Osteoblast (primary cell): ENCODE measurements around the gene TULP1. TPM values are rescaled to one million over a fixed set of nuclear protein-coding genes. Genes with fewer than 3 reads are reported as not detected.
A peak's percentile ranks its signal among the peaks of the same experiment; 100 is the strongest.

Source experiments
- DNase-seq: peaks from one replicate; pipeline ENCODE4 v3.0.0; 2011; ENCODE audit warnings: low spot score, mixed read lengths; ENCODE audit not compliant: insufficient read length; ENCODE audit errors: missing footprints
- H2AFZ ChIP-seq: 2 replicates; pipeline ENCODE4 v1.6.0; 2011; ENCODE audit warnings: mild to moderate bottlenecking, low read length
- H3K27ac ChIP-seq: 2 replicates; pipeline ENCODE4 v1.5.1; 2011; ENCODE audit warnings: mild to moderate bottlenecking, low read depth, low read length, moderate library complexity
- H3K27me3 ChIP-seq: 2 replicates; pipeline ENCODE4 v1.6.0; 2012; ENCODE audit warnings: mild to moderate bottlenecking, control low read depth, inconsistent platforms, low read length, moderate library complexity; ENCODE audit not compliant: insufficient read depth
- H3K36me3 ChIP-seq: 2 replicates; pipeline ENCODE4 v1.5.1; 2011; ENCODE audit warnings: mild to moderate bottlenecking, low read length, control low read depth, moderate library complexity; ENCODE audit not compliant: insufficient read depth
- H3K4me1 ChIP-seq: 2 replicates; pipeline ENCODE4 v1.5.1; 2011; ENCODE audit warnings: mild to moderate bottlenecking, low read length, control low read depth, moderate library complexity; ENCODE audit not compliant: insufficient read depth
- H3K4me2 ChIP-seq: 2 replicates; pipeline ENCODE4 v1.6.0; 2011; ENCODE audit warnings: mild to moderate bottlenecking, low read length; ENCODE audit not compliant: insufficient read depth
- H3K4me3 ChIP-seq: fragments of 200-600 bp; sonication (generic); 3 replicates; pipeline ENCODE4 v1.5.1; 2012; ENCODE audit warnings: mild to moderate bottlenecking, low read length, inconsistent platforms; ENCODE audit not compliant: insufficient read depth
- H3K79me2 ChIP-seq: 2 replicates; pipeline ENCODE4 v1.6.0; 2012; ENCODE audit warnings: mild to moderate bottlenecking, low read length, control low read depth, inconsistent platforms; ENCODE audit not compliant: insufficient read depth
- H3K9me3 ChIP-seq: 2 replicates; pipeline ENCODE4 v1.5.1; 2011; ENCODE audit warnings: low read depth, low read length, control low read depth
- H4K20me1 ChIP-seq: 2 replicates; pipeline ENCODE4 v1.6.0; 2012; ENCODE audit warnings: mild to moderate bottlenecking, low read length, control low read depth; ENCODE audit not compliant: insufficient read depth
- CTCF ChIP-seq: IDR thresholded peaks from 2 replicates; pipeline ENCODE4 v1.5.1; 2011; ENCODE audit warnings: mild to moderate bottlenecking, low read depth, low read length, moderate library complexity; ENCODE audit errors: extremely low read depth
- total RNA-seq: library from RNA; depleted of rRNA; stranded (reverse); fragments of >200 nt; gene quantifications from 2 replicates; pipeline ENCODE4 v1.2.3, GENCODE V29; 2012

TULP1 gene
- total RNA-seq: not detected in 2 replicates

GRCh38 chr6:35512740-35513139 lies at the start of gene TULP1:
TSS of gene TULP1 (minus strand) at chr6:35512896. CDS start at chr6:35512858, 38 bp downstream.
- Histone ChIP-seq H4K20me1 (no peaks in the 10 kb centered on the region), H3K27me3 (peaks cover 34% of the 10 kb centered on the region)

GRCh38 chr6:35562060-35562459 lies 49.4 kb upstream of the TULP1 start:
- H3K4me3 ChIP-seq: no peak overlapping the region
- no peaks in the 10 kb centered on the region for H3K9me3 ChIP-seq
- no peak overlapping the region for H2AFZ ChIP-seq
- H3K36me3 ChIP-seq: no peaks in the 10 kb centered on the region
- H4K20me1 ChIP-seq: no peaks in the 10 kb centered on the region
- H3K4me2 ChIP-seq: no peak overlapping the region
- no peak overlapping the region for H3K27ac ChIP-seq
- H3K79me2 ChIP-seq: no peaks in the 10 kb centered on the region
- no peak for DNase-seq
- H3K27me3 ChIP-seq: peaks cover 39% of the 10 kb centered on the region
- H3K4me1 ChIP-seq: no peaks in the 10 kb centered on the region
- TF ChIP-seq CTCF: no peak

More at GRCh38 chr6:35512740-35513139, at the start of gene TULP1:
- no peak within 1 kb of the TSS for H2AFZ ChIP-seq
- DNase-seq: peak; percentile 44
- no peak within 1 kb of the TSS for H3K4me2 ChIP-seq
- H3K79me2 ChIP-seq: no peaks in the 10 kb centered on the region
- no peak for TF ChIP-seq CTCF
- no peak within 1 kb of the TSS for H3K27ac ChIP-seq
- H3K9me3 ChIP-seq: no peaks in the 10 kb centered on the region
- no peaks in the 10 kb centered on the region for H3K4me1 ChIP-seq
- H3K36me3 ChIP-seq: no peaks in the 10 kb centered on the region
- H3K4me3 ChIP-seq: no peak within 1 kb of the TSS

- Histone ChIP-seq H3K79me2 (no peaks in the 10 kb centered on the region), H4K20me1 (no peaks in the 10 kb centered on the region), H3K4me3 (no peak overlapping the region), H3K9me3 (no peaks in the 10 kb centered on the region), H3K27me3 (peaks cover 39% of the 10 kb centered on the region), H3K4me1 (no peaks in the 10 kb centered on the region), H3K27ac (no peak overlapping the region), H3K4me2 (no peak overlapping the region), H2AFZ (no peak overlapping the region), H3K36me3 (no peaks in the 10 kb centered on the region)
- DNase-seq: no peak
- TF ChIP-seq CTCF: no peak
These were observed 48.4 kb upstream of the TULP1 start for GRCh38 chr6:35561113-35561512.

- no peak for DNase-seq
- H3K36me3 ChIP-seq: no peaks in the 10 kb centered on the region
- no peaks in the 10 kb centered on the region for H3K4me1 ChIP-seq
- no peaks in the 10 kb centered on the region for H4K20me1 ChIP-seq
- no peak for TF ChIP-seq CTCF
- no peaks in the 10 kb centered on the region for H3K79me2 ChIP-seq
- no peak overlapping the region for H3K4me2 ChIP-seq
- no peak overlapping the region for H3K4me3 ChIP-seq
- H3K27ac ChIP-seq: no peak overlapping the region
- no peaks in the 10 kb centered on the region for H3K9me3 ChIP-seq
- H2AFZ ChIP-seq: no peak overlapping the region
- H3K27me3 ChIP-seq: peaks cover 15% of the 10 kb centered on the region
These were observed 45.9 kb upstream of the TULP1 start for GRCh38 chr6:35558571-35558970.
